OCI-LY1 (cell line): ENCODE measurements around the gene NRCAM.
A peak's percentile ranks its signal among the peaks of the same experiment; 100 is the strongest.
"Not testable (repeated sequence)": the region's sequence is repeated elsewhere in the genome, so short reads cannot be mapped to it uniquely, and the experiment has no call there.

ENCODE experiments used
- H2AFZ ChIP-seq: fragments of 200-600 bp; sonication (generic), shearing (Covaris generic); 2 replicates; pipeline ENCODE4 v1.6.0; 2014; ENCODE audit warnings: antibody characterized with exemption, mild to moderate bottlenecking, low read length
- H3F3A ChIP-seq: fragments of 200-600 bp; sonication (generic), shearing (Covaris generic); 2 replicates; pipeline ENCODE4 v1.6.0; 2014; ENCODE audit warnings: mild to moderate bottlenecking, antibody characterized with exemption, low read length, moderate library complexity; ENCODE audit not compliant: insufficient read depth
- H3K27ac ChIP-seq: fragments of 200-600 bp; sonication (generic); 2 replicates; pipeline ENCODE4 v1.5.1; 2014; ENCODE audit warnings: low read length, mixed run types, mild to moderate bottlenecking, low read depth; ENCODE audit not compliant: poor library complexity, severe bottlenecking
- H3K27me3 ChIP-seq: fragments of 200-600 bp; sonication (generic); 2 replicates; pipeline ENCODE4 v1.6.0; 2014; ENCODE audit warnings: antibody characterized with exemption, mild to moderate bottlenecking, low read length, moderate library complexity; ENCODE audit not compliant: insufficient read depth
- H3K36me3 ChIP-seq: fragments of 200-600 bp; sonication (generic); 2 replicates; pipeline ENCODE4 v1.6.1; 2014; ENCODE audit warnings: mild to moderate bottlenecking, antibody characterized with exemption, low read length, moderate library complexity, mixed read lengths; ENCODE audit not compliant: insufficient read depth
- H3K4me1 ChIP-seq: fragments of 200-600 bp; sonication (generic); 2 replicates; pipeline ENCODE4 v1.5.1; 2014; ENCODE audit warnings: mild to moderate bottlenecking, low read length, moderate library complexity; ENCODE audit not compliant: insufficient read depth, severe bottlenecking
- H3K4me2 ChIP-seq: fragments of 200-600 bp; sonication (generic), shearing (Covaris generic); 2 replicates; pipeline ENCODE4 v1.6.1; 2014; ENCODE audit warnings: low read length
- H3K4me3 ChIP-seq: fragments of 200-600 bp; sonication (generic); 2 replicates; pipeline ENCODE4 v1.5.1; 2014; ENCODE audit warnings: low read length, low read depth, mild to moderate bottlenecking, mixed read lengths; ENCODE audit not compliant: poor library complexity, severe bottlenecking
- H3K79me2 ChIP-seq: fragments of 200-600 bp; shearing (Covaris generic); 2 replicates; pipeline ENCODE4 v1.6.1; 2016; ENCODE audit warnings: mixed run types, low read length, mixed read lengths; ENCODE audit not compliant: insufficient read depth
- H3K9ac ChIP-seq: fragments of 200-600 bp; sonication (generic), shearing (Covaris generic); 2 replicates; pipeline ENCODE4 v1.6.1; 2014; ENCODE audit warnings: mild to moderate bottlenecking, low read length, mixed read lengths
- H3K9me2 ChIP-seq: fragments of 200-600 bp; sonication (generic), shearing (Covaris generic); 2 replicates; pipeline ENCODE4 v1.6.1; 2014; ENCODE audit warnings: low read depth, mild to moderate bottlenecking, low read length, mixed read lengths
- H3K9me3 ChIP-seq: fragments of 200-600 bp; shearing (Covaris generic); 2 replicates; pipeline ENCODE4 v1.6.1; 2014; ENCODE audit warnings: low read length, mixed read lengths
- H4K20me1 ChIP-seq: fragments of 200-600 bp; sonication (generic), shearing (Covaris generic); 2 replicates; pipeline ENCODE4 v1.6.0; 2016; ENCODE audit warnings: mild to moderate bottlenecking, low read length; ENCODE audit not compliant: insufficient read depth
- CTCF ChIP-seq: fragments of 200-600 bp; sonication (generic), shearing (Covaris generic); IDR thresholded peaks from 2 replicates; pipeline ENCODE4 v1.5.1; 2017; ENCODE audit warnings: mild to moderate bottlenecking, antibody characterized with exemption, low read length, moderate library complexity, mixed read lengths
- EZH2 ChIP-seq: fragments of 200-600 bp; sonication (generic), shearing (Covaris generic); IDR thresholded peaks from 2 replicates; pipeline ENCODE4 v1.8.0; 2017; ENCODE audit warnings: borderline replicate concordance, mixed run types, mild to moderate bottlenecking, antibody characterized with exemption, low read length, moderate library complexity, mixed read lengths

Gene NRCAM

GRCh38 chr7:108455998-108456677, at the start of gene NRCAM:
Gene NRCAM, minus strand, starts transcription at chr7:108456436. Its CDS starts 216,372 bp downstream, at chr7:108240064.
- H3K36me3 ChIP-seq, result no peaks in the 10 kb centered on the region
- TF ChIP-seq CTCF (no peak), EZH2 (no peak)
- peak within 1 kb of the TSS; percentile 34 for H3K4me3 ChIP-seq
- no peaks in the 10 kb centered on the region for H3K79me2 ChIP-seq
- H3F3A ChIP-seq, result no peaks in the 10 kb centered on the region
- H3K4me1 ChIP-seq, result peaks cover 5% of the 10 kb centered on the region
- no peak within 1 kb of the TSS for H2AFZ ChIP-seq
- H3K27ac ChIP-seq, result no peak within 1 kb of the TSS
- peak within 1 kb of the TSS; percentile 37 for H3K4me2 ChIP-seq
- no peaks in the 10 kb centered on the region for H3K27me3 ChIP-seq
- no peaks in the 10 kb centered on the region for H3K9me3 ChIP-seq
- no peaks in the 10 kb centered on the region for H3K9me2 ChIP-seq
- H3K9ac ChIP-seq, result no peak within 1 kb of the TSS
- H4K20me1 ChIP-seq, result no peaks in the 10 kb centered on the region

GRCh38 chr7:108504576-108504975, 48.3 kb upstream of the NRCAM start:
- H3K27me3 ChIP-seq, H3K9me3 ChIP-seq, H3K79me2 ChIP-seq, H3F3A ChIP-seq, H2AFZ ChIP-seq, H4K20me1 ChIP-seq, H3K9me2 ChIP-seq: not testable (repeated sequence)
- 0 out of 2 replicates have a peak overlapping the region, but pooled peaks have one; percentile 60 for H3K9ac ChIP-seq
- peak overlapping the region; percentile 50 for H3K4me3 ChIP-seq
- peaks cover 29% of the 10 kb centered on the region for H3K4me1 ChIP-seq
- H3K4me2 ChIP-seq, result 0 out of 2 replicates have a peak overlapping the region, but pooled peaks have one; percentile 61
- peaks cover 56% of the 10 kb centered on the region for H3K36me3 ChIP-seq
- H3K27ac ChIP-seq, result peak overlapping the region; percentile 98

- no peaks in the 10 kb centered on the region for H3K27me3 ChIP-seq
These were observed 47.1 kb upstream of the NRCAM start for GRCh38 chr7:108503112-108504026.

More at GRCh38 chr7:108503112-108504026, 47.1 kb upstream of the NRCAM start:
- 0 out of 2 replicates have a peak, but pooled peaks cover 3% of the 10 kb centered on the region for H3F3A ChIP-seq
- peaks cover 3% of the 10 kb centered on the region for H3K79me2 ChIP-seq
- peak overlapping the region; percentile 98 for H3K27ac ChIP-seq
- peak overlapping the region; percentile 60 for H3K9ac ChIP-seq
- no peak for TF ChIP-seq CTCF
- TF ChIP-seq EZH2, result no peak
- H3K9me2 ChIP-seq, result no peaks in the 10 kb centered on the region
- no peaks in the 10 kb centered on the region for H4K20me1 ChIP-seq
- peak overlapping the region; percentile 50 for H3K4me3 ChIP-seq
- peaks cover 66% of the 10 kb centered on the region for H3K36me3 ChIP-seq
- H3K4me2 ChIP-seq, result peak overlapping the region; percentile 61
- no peaks in the 10 kb centered on the region for H3K9me3 ChIP-seq
- peaks cover 29% of the 10 kb centered on the region for H3K4me1 ChIP-seq
- H2AFZ ChIP-seq, result peak overlapping the region; percentile 3; the same call in 1 of the 2 replicates
